ENCODE data around the gene PEPD.
A peak's percentile ranks its signal among the peaks of the same experiment; 100 is the strongest.

Gene PEPD

DNA sequence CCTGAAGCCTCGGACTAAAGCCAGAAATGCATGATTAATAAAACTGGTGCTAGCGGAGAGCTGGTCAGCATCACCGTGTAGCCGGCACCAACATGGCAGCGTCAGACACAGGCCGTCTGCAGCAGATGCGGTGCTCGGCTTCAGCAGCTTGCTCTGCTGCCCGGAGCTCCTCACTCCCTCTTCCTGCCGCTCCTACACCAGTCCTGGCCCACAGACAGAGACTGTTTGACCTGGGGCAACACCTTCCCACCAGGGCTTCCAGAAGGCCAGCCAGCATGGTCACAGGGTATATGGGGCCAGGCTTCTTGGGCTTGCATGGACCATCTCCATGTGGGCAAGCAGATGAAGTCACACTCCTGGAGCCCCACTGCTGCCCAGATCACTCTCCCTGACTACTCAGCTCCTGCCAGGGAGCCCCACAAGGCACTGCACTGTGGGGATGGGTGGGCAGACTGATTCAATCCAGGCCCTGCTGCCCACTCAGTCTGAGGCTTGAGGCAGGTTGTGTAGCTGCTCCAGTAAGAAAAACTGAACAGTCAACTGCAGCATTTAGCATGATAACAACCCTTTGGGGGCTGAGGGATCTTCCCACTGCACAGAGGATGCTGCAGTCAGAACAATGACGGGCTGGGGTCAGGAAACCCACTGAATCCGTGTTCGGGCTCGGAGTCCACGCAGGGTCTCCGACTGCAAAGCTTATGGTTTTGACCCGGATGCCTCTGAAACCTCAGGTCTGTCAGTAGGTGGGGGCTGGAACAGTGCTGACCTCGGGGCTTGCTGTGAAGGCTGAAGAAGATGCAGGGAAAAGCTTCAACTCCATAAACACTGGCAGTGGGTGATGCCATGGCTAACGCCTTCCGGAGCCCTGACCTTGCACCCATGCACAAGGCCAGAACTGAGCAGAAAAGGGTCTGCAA lies 102.5 kb downstream of the PEPD start:
- no peak for DNase-seq

DNA sequence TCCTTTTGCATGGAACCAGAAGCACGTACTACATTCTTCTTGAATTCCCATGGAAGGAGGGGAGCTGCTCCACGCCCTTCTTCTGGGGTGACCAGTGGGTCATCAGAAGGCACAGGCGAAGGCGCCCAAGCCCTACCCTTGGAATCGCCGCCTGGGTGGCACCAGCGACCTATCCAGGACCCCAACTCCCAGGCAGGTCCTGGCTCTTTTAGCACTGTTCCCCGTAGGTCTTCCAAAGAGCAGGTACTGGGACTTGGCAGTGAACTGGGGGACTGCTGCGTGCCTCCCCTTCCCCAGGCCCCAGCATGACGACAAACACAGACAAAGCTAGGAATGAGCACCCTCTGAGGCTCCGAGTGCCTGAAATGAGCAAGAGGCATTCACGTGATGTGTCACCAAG lies 103.1 kb downstream of the PEPD start:
- DNase-seq = no peak

DNA sequence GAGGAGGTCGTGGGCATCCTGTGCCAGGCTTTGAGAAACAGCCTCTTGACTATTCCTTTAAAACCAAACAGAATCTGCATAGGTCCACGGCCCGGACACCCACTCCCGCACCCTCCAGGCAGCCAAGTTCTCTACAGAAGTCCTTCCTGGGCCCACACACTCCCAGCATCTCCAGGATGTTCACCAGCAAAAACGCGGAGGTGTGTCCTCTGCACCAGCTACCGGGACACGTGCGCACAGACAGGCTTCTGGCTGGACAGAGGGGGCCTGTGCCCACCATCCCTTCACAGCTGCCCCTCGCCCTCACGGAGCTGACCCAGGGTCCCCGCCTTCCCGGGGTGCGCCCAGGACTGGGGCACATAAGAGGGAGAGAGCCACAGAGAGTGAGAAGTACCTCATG lies 103.8 kb downstream of the PEPD start:
- no peak for DNase-seq

DNA sequence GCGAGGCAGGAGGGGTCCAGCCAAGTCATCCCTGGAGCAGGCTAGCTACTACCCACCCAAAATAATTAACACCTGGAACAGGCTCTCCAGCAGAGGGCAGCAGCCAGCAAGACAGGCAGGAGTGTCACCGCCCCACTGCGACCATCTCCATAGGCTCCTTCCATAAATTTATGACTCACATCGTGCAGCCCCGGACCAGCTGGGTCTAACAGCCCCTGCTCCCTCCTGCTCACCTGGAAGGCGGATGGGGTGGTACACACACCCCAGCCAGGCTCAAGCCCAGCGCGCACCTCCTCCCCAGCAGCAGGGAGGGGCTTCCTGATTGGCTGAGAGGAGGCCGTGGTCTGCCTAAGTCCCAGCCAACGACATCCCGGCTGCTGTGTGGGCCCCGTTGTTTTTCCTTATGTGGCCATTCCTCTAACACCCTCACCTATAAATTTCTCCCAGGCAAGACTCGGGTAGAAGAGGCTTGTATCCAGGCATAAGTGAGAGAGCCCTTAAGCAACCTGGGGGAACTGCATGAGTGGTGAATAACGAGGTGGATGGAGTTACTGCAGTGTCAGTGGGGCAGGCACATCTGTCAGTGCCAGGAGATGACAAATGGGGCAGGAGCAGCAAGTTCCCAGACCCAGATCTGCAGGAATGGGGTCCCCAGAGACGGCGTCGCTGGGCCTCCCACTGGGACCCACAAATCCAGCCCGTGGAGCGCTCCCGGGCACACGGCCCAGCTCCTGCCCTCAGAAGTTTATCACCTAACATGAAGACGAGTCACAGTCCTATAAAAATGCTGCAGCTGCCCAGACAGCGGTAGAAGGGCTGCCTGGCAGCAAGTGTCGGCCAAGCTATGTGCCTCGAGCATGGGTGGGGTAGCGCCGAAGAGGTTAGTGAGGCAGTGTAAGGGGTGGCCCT lies 105.0 kb downstream of the PEPD start:
- peak; percentile 55 for DNase-seq

DNA sequence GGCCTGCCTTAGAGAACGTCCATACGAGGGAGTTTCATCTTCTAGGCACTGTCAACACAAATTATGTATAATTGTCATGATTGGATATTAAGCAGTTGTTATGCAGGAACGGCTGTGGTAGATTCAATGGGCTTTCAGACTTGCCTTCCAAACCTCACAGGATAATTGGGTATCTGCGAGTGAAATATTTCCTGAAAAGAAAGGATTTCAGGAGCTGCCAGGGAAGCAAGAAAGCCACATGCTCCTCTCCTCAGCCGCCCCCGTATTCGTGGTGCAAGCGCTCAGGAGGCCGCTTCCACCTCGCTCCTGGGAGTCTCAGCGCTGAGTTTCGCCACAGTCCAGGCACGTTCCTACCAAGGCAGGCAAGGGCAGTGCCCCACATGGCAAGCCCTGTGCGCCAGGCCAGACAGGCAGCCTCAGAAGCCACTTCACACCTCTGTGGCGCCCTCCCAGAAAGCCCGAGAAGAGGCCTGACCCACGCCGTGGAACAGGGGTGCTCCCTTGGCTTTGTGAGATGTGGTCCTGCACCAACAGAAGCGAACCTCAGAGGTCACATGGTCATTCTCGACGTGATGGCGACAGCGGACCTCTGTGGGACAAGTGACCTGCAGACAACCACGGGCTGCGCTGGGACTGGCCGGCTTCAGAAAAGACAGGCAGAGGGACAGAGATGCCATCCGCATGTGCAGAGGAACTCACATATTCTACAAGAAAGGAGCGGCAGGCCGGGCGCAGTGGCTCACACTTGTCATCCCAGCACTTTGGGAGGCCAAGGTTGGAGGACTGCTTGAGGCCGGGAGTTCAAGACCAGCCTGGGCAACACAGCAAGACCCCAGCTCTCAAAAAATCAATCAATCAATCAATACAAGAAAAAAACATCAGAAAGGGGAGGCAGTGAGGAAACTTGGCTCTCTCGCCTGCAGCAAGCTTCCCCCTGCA lies 106.7 kb downstream of the PEPD start:
- no peak for DNase-seq

DNA sequence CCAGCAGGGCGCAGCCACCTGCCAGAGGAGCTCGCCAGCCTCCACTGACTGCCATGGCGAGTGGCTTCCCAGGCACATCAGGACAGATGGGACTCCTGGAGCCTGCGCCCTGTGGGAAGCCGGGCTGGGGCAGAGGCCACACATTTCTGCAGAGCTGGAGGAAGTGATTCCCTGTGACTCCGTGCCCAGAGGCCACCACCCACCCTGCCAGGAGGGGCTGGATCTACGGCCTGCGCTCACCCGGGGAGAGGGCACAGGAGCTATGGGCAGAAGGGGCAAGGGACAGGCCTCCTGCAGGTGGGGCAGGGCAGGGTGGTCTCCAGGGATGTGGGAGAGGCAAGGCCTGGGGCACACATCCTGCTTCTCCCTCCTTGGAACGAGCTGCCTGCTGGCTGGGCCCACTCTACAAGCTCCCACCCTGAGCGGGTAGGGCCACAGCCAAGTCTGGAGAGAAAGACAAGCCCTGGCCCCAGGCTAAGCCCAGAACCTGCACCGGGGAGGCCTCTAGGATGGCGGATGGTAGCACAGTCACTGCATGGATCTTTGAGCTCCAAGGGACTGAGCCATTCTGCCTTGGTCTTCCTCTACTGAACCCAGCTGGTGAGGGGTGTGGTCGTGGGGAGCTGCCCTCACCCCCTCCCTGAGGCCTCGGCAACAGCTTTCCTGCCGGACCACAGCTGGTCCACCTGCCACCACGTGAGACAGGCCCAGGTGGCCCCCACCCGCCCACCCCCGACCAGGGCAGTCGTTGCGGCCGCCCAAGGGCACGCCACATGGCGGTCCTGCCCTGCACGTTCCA lies 107.5 kb downstream of the PEPD start:
- no peak for DNase-seq

DNA sequence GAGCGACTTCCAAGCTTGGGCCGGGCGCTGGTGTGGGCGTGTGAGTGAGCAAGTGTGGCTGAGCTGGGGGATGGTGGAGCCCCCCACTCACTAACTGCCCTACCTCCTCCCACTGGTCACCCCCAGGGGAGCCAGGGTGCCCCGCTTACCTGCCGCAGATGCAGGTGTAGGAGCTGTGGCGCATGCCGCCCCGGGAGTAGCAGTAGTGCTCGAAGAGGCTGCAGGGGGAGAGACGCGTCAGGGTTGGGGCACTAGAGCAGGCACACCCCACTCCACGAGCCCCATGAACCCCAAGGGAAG lies 108.2 kb downstream of the PEPD start:
- DNase-seq = no peak

DNA sequence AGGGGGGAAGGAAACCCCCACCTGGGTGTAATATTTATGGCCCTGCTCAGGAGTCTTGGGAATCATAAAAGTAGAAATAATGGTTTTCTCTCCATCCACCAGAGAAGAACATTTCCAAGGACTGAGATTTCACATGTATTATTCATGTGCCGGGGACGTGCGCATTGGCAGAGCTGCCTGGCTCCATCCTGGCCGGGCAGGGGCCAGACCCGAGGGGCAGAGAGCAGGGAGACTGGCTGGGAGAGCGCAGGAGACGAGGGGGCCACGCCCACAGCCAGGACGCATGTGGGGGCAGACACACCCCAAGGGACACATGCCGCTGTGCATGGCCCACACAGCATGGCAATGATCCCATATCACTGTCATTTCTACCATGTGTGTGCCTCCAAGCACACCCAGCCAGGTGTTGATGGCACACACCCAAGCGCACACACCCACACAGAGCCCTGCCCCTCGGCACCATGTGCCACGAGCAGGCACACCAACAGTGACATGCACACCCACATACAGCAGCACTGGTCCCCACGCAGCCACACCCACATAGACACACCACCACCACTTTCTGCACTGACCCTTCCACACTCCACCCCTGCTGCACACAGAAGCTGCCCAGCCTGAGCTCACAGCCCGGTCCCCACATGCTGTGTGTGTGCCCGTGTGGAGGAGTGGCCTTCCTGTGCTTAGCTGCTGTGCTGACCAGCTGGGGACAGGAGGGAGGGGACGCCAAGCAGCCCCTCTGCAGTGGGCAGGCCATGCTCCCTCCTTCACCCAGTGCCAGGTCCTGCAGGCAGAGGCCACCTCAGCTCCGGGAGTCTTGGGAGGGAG lies 108.8 kb downstream of the PEPD start:
- no peak for DNase-seq

DNA sequence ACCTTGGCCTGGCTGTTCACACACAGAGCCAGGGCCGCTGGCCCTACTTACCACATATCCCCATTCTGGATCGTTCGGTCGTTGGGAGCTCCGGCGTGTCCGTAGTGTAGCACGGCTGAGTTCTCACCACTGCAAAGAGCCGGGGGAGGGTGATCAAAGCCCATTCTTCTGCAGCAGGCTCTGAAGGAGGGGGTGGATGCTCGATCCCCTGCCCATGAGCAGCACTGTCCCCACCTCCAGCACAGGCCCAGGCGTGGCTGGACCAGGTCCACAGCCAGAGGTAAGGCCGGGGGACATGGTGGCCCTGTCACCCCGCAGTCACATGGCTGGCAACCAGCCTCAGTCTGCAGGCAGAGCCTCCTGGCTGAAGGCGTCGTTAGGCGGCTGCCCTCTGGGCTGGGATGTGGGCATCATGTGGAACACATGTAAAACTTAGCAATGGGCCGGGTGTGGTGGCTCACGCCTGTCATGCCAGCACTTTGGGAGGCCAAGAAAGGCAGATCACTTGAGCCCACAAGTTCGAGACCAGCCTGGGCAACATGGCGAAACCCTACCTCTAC lies 109.9 kb downstream of the PEPD start:
- no peak for DNase-seq

DNA sequence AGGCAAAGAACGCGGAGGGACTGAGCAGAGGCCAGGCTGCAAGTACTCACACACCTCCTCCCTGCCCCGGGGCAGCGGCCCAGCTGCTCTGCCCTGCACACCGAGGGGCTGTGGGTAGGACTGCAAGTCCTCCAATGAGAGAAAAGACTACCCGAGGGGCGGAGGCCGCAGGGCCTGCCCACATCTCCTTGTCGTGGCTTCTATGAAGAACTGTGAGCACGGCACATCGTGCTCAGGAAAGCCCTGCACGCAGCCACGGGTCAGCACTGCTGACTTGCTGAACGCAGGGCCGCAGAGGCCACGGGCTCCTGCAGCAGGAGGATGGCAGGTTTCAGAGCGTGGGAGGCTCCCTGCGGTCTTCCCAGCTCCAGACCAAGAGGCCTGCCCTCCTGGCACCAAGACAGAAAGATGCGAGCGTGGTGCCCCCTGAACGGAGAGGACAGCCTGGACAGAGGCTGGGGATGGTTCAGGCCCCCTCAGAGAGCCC lies 110.6 kb downstream of the PEPD start:
- DNase-seq = no peak

DNA sequence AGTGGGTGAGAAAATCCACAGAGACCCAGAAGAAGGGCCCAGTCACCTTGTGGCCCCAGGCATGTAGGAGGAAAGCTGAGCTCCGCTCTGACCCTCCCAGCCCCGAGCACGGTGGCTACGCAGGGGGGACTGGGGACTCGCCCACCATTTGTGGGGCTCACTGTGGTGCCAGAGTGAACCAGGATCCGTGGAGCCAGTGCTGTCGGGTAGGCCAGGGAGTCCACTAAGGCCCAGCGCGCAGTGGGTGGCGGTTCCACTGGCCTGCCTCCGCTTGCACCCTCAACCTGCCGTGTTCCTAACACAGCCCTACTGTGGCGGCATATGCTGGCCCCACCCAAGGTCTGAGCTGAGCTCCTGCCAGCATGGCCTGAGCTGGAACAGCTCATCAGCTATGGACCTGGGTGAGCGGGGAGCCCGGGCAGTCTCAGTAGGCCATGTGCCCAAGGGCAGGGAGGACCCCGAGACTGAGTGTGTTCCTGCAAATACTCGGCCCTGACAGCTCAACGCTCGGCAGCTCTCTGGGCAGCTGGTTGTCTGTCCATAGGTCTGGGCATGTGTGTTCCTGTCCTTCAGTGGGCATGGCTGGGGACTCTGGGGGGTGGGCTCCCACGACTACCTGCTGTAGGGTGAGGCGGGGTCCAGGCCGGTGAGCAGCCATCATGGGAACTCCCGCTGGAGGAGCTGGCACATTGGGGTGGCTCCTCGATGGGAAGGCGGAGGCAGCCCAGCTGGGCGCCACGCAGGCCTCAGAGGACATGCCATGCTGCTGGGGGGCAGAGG lies 111.5 kb downstream of the PEPD start:
- DNase-seq = no peak

DNA sequence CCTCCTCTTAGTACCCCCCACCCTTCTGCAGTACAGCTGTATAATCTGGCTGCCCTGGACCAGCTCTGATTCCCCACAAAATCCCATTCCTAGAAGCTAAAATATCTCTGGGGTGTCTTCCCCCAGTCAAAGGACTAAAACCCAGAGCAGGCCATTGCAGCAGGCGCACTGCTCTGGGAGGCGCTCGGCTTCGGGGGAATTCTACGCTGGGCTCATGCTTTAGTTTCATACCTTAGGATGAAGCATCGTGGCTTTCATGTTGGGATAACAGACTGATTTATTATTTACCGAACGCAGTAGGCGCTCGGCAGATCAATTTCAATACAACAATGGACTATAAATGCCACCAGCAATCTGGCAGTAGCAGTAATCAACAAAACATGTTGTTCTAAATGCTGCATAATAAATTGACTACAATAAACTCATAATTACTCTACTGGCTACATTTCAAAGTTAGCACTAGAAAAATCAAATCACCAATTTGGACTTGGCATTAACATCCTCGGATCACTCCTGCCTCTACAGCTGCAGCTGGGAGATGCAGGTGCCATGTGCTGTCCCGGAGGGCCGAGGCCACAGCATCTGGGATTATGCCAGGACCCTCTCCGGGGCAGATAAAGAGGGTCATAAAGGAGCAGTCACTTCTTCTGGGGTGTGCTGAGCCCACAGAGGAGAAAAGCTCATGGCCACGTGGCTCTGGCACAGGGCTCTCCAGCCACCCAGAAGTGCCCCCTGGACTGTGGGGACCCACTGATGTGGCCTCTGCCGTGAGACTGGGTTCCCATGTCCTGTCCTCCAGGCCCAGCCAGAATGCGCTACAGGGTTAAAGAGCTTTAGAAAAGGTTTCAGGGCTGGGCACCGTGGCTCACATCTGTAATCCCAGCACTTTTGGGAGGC lies 112.8 kb downstream of the PEPD start:
- DNase-seq = no peak

DNA sequence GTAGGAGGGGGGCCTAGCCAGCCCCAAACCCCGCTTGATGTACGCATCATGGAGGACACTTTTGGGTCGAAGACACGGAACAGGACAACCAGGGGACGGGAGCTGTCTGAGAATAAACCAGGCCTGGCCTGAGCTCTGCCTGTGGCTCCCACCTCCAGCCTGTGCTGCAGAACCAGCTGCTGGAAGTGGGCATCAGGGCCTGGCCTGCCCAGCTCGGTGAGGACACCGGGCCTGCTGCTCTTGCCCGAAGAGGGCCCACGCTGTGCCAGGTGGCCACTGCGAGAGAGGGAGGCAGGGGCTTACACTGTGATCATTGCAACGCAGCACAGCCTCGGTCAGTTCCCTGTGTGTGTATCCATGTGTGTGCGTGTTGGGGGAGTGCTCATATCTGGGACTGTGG lies 113.5 kb downstream of the PEPD start:
- no peak for DNase-seq

DNA sequence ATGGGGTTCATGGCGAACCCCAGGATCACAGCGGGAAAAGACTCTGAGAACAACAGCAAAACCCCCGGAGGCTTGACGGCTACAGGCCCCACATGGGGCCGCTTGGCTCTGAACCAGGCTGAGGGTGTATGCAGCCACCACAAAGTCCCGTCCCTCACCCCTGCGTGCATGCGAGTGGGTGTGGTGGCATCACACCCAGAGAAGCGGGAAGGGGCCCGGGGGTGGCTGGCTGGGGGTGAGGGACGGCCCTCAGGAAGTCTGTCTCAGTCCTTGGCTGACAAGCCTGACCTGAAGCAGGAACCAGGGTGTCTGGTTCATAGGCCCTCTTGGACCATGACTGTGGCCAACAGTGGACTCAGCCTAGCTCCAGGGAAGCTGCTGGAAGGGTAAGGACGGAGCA lies 113.9 kb downstream of the PEPD start:
- DNase-seq = no peak

DNA sequence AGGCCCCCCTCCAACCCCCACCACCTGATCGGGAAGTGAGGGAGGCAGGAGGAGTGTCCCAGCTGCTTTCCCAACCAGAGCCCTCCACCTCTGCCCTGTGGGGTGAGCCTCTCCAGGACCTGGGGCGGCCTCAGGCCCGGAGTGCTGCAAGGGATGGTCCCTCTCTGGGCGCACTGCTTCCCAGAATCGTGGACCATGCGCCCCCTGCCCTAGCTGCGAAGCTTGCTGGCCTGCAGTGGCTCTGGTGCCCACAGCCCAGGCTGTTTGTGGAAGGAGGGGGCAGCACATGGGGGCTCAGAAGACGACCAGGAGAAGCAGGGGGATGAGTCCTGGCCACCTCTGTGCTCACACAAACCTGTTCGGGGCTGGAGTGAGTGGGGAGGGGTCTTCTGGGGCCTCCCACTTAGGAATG lies 114.4 kb downstream of the PEPD start:
- DNase-seq = no peak

DNA sequence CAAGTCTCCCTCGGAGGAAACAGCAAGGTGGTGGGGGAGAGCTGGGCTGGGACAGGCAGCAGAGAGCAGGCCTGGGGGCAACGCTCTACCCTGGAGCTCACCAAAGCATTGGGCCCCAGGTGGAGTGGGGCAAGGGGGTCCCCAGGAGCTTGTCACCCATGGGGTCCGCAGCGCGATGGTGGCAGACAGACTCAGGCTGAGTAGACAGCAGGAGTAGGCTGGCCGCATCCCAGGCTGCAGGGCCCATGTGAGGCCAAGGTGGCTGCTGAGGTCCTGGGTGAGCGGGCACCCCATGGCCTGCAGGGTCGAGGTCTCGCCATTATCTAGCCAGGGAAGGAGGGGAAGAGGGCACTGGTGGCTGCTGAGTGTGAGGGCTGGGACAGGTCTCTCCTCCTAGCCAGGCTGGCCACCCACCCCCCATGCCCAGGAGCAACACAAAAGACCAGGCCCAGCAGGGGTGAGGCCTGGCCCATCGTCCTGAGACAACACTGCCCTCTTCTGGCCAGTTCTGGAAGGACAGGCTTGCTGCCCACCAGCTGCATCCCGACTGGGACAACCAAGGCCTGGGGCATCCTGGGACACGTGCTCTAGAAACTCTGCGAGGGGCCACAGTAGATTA lies 115.0 kb downstream of the PEPD start:
- DNase-seq = no peak

DNA sequence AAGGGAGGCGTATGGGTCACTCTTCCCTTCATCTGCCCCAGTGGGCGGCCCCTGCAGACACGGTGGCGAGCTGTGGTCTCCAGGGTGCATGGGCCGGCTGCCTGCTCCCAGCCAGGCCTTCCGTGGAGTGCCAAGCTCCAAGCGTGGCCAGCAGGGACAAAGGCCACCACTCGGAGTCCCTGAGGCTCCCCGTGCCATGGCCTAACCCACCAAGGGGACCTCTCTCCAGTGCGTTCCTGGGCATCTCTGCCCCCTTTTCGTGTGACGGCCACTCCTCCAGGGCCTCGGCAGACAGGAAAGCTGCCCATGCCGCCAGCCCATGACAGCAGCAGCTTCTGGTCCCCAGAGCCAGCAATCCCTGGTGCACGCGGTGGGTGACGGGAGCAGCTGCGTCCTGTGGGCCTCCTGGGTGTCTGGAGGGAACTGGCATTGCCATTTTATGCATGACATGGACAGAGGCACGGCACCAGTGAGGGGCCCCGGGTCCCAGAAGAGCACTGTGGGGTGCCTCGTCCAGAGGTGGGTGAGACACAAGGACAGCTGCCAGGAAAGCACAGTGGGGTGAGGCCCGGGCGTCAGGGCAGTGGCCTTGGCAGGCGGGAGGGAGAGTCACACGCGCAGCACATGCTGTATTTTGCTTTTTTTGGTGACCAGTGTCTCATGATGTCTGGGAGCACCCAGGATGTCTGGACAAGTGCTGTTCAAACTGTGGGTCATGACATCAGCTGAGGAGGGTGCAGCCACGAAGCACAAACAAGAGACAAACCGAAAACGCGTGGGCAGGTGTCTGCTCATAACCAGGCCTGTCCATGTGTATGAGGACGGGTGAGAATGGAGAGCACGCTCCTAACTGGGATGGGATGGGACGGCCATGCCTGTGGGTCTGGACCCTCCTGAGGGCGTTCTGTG lies 115.8 kb downstream of the PEPD start:
- DNase-seq = no peak
